HepG2 (cell line): Measurements from ENCODE around the gene GGA1. TPM values are rescaled to one million over a fixed set of nuclear protein-coding genes. Genes with fewer than 3 reads are reported as not detected.
A peak's percentile ranks its signal among the peaks of the same experiment; 100 is the strongest.

Experiments used
- CBX1 ChIP-seq: IDR thresholded peaks from one replicate; pipeline ENCODE4 v1.6.1; 2016; ENCODE audit warnings: antibody characterized with exemption, low read depth
- CENPX ChIP-seq: sonication (generic); formaldehyde crosslinking; IDR thresholded peaks from 2 replicates; pipeline ENCODE4 v1.9.0; 2021; ENCODE audit warnings: mild to moderate bottlenecking, missing genetic modification reagents, moderate library complexity
- KAT8 ChIP-seq: IDR thresholded peaks from 2 replicates; pipeline ENCODE4 v1.6.1; 2016; ENCODE audit warnings: missing genetic modification reagents, missing compliant biosample characterization
- KMT2B ChIP-seq: IDR thresholded peaks from 2 replicates; pipeline ENCODE4 v1.6.1; 2016; ENCODE audit warnings: missing genetic modification reagents, missing compliant biosample characterization
- LCORL ChIP-seq, 2 experiments: fragments of 450-650 bp in 1 of 2; sonication (generic) in 1 of 2; formaldehyde crosslinking in 1 of 2; IDR thresholded peaks; 2 replicates each; pipeline versions ENCODE4 v1.5.0 to v1.6.1; 2017 to 2020; ENCODE audit warnings: antibody characterized with exemption in 1 of 2, missing genetic modification reagents in 1 of 2
- NFE2L1 ChIP-seq: sonication (generic); formaldehyde crosslinking; IDR thresholded peaks from 2 replicates; pipeline ENCODE4 v1.4.0; 2020; ENCODE audit warnings: missing genetic modification reagents, mild to moderate bottlenecking, borderline replicate concordance
- PHF21A ChIP-seq: sonication (generic); formaldehyde crosslinking; IDR thresholded peaks from 2 replicates; pipeline ENCODE4 v1.5.0; 2020; ENCODE audit warnings: mild to moderate bottlenecking, missing genetic modification reagents
- PRPF4 ChIP-seq: fragments of 200-400 bp; formaldehyde crosslinking; IDR thresholded peaks from 2 replicates; pipeline ENCODE4 v1.6.1; 2016; ENCODE audit warnings: low read length, low read depth; ENCODE audit not compliant: poor library complexity, severe bottlenecking
- SKIL ChIP-seq: sonication (generic); formaldehyde crosslinking; IDR thresholded peaks from 2 replicates; pipeline ENCODE4 v1.8.0; 2022; ENCODE audit warnings: missing genetic modification reagents, mild to moderate bottlenecking, moderate library complexity, borderline replicate concordance
- ZBED4 ChIP-seq: sonication (generic); formaldehyde crosslinking; IDR thresholded peaks from 2 replicates; pipeline ENCODE4 v1.4.0; 2020; ENCODE audit warnings: missing genetic modification reagents, borderline replicate concordance
- ZFY ChIP-seq: sonication (generic); formaldehyde crosslinking; IDR thresholded peaks from 2 replicates; pipeline ENCODE4 v1.4.0; 2020; ENCODE audit warnings: missing genetic modification reagents
- ZSCAN30 ChIP-seq: sonication (generic); formaldehyde crosslinking; IDR thresholded peaks from 2 replicates; pipeline ENCODE4 v1.5.0; 2020; ENCODE audit warnings: mild to moderate bottlenecking, missing genetic modification reagents
- polyA plus RNA-seq, 8 experiments: library from polyadenylated mRNA; depleted of rRNA in 3 of 8; stranded (reverse) in 7 of 8; unstranded in 1 of 8; fragments of >200 nt; fragmentation: Illumina TruSeq in 4 of 8; extraction: Trizol in 4 of 8; gene quantifications; 2 replicates each; pipeline versions ENCODE4 v1.2.1 to v1.2.3, GENCODE V29; 2011 to 2016; ENCODE audit warnings: low read depth in 4 of 8, missing spikeins in 1 of 8, mixed read lengths in 1 of 8; ENCODE audit not compliant: insufficient read depth in 1 of 8
- total RNA-seq, 5 experiments: library from RNA; depleted of rRNA; stranded (reverse); fragments of >200 nt; fragmentation: Illumina TruSeq; extraction: Trizol; gene quantifications; 2 replicates each; pipeline ENCODE4 v1.2.3, GENCODE V29; 2016; ENCODE audit warnings: low read depth in 1 of 5
- TF ChIP-seq, protein P1 (sequence below): IDR thresholded peaks from 2 replicates; pipeline ENCODE4 v1.6.1; 2016; ENCODE audit warnings: missing compliant biosample characterization, missing genetic modification reagents, borderline replicate concordance
- TF ChIP-seq, protein P2 (sequence below): sonication (generic); formaldehyde crosslinking; IDR thresholded peaks from 2 replicates; pipeline ENCODE4 v1.5.0; 2020; ENCODE audit warnings: mild to moderate bottlenecking, missing genetic modification reagents, moderate library complexity
- TF ChIP-seq, protein P3 (sequence below): sonication (generic); formaldehyde crosslinking; IDR thresholded peaks from 2 replicates; pipeline ENCODE4 v1.5.1; 2020; ENCODE audit warnings: mild to moderate bottlenecking, missing genetic modification reagents, moderate library complexity
- TF ChIP-seq, protein P4 (sequence below): IDR thresholded peaks from 2 replicates; pipeline ENCODE4 v1.6.1; 2016; ENCODE audit warnings: missing compliant biosample characterization, missing genetic modification reagents, borderline replicate concordance

Gene GGA1
- total and polyA plus RNA-seq, 2 of the 13 experiments (the other 11 are each of a cell fraction or from before 2014, with no cell fraction given): 29.1 to 87.2 TPM

- TF ChIP-seq SKIL (CRISPR knock-in tag): no peak
- no peak for TF ChIP-seq PRPF4
- 0 out of 2 replicates have a peak, but pooled peaks have one; percentile 32 for TF ChIP-seq KMT2B (CRISPR knock-in tag)
- TF ChIP-seq, protein P1, sequence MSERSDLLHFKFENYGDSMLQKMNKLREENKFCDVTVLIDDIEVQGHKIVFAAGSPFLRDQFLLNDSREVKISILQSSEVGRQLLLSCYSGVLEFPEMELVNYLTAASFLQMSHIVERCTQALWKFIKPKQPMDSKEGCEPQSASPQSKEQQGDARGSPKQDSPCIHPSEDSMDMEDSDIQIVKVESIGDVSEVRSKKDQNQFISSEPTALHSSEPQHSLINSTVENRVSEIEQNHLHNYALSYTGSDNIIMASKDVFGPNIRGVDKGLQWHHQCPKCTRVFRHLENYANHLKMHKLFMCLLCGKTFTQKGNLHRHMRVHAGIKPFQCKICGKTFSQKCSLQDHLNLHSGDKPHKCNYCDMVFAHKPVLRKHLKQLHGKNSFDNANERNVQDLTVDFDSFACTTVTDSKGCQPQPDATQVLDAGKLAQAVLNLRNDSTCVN: no peak
- TF ChIP-seq ZSCAN30 (CRISPR knock-in tag): no peak
- peak; percentile 34; the same call in 1 of the 2 replicates for TF ChIP-seq PHF21A (CRISPR knock-in tag)
- TF ChIP-seq, protein P2, sequence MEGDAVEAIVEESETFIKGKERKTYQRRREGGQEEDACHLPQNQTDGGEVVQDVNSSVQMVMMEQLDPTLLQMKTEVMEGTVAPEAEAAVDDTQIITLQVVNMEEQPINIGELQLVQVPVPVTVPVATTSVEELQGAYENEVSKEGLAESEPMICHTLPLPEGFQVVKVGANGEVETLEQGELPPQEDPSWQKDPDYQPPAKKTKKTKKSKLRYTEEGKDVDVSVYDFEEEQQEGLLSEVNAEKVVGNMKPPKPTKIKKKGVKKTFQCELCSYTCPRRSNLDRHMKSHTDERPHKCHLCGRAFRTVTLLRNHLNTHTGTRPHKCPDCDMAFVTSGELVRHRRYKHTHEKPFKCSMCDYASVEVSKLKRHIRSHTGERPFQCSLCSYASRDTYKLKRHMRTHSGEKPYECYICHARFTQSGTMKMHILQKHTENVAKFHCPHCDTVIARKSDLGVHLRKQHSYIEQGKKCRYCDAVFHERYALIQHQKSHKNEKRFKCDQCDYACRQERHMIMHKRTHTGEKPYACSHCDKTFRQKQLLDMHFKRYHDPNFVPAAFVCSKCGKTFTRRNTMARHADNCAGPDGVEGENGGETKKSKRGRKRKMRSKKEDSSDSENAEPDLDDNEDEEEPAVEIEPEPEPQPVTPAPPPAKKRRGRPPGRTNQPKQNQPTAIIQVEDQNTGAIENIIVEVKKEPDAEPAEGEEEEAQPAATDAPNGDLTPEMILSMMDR (CRISPR knock-in tag): peak; percentile 93
- no peak for TF ChIP-seq CBX1
- no peak for TF ChIP-seq NFE2L1 (CRISPR knock-in tag)
- TF ChIP-seq ZFY (CRISPR knock-in tag): no peak
- TF ChIP-seq, protein P3, sequence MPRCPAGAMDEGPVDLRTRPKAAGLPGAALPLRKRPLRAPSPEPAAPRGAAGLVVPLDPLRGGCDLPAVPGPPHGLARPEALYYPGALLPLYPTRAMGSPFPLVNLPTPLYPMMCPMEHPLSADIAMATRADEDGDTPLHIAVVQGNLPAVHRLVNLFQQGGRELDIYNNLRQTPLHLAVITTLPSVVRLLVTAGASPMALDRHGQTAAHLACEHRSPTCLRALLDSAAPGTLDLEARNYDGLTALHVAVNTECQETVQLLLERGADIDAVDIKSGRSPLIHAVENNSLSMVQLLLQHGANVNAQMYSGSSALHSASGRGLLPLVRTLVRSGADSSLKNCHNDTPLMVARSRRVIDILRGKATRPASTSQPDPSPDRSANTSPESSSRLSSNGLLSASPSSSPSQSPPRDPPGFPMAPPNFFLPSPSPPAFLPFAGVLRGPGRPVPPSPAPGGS: no peak
- no peak for TF ChIP-seq LCORL (IDR thresholded peaks at IDR 0.05)
- TF ChIP-seq LCORL (CRISPR knock-in tag; IDR thresholded peaks at IDR 0.05): peak; percentile 71; the same call in 1 of the 2 replicates
- 0 out of 2 replicates have a peak, but pooled peaks have one; percentile 25 for TF ChIP-seq KAT8 (CRISPR knock-in tag)
- TF ChIP-seq CENPX (CRISPR knock-in tag): no peak
- TF ChIP-seq, protein P4, sequence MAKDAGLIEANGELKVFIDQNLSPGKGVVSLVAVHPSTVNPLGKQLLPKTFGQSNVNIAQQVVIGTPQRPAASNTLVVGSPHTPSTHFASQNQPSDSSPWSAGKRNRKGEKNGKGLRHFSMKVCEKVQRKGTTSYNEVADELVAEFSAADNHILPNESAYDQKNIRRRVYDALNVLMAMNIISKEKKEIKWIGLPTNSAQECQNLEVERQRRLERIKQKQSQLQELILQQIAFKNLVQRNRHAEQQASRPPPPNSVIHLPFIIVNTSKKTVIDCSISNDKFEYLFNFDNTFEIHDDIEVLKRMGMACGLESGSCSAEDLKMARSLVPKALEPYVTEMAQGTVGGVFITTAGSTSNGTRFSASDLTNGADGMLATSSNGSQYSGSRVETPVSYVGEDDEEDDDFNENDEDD (CRISPR knock-in tag): 0 out of 2 replicates have a peak, but pooled peaks have one; percentile 21
- 0 out of 2 replicates have a peak, but pooled peaks have one; percentile 38 for TF ChIP-seq ZBED4 (CRISPR knock-in tag)
Observed at GRCh38 chr22:37681556-37682049, 73.0 kb downstream of the GGA1 start (continued).
